HG02973 (cell line): ENCODE results near the gene RGS17.

Experiments used
- ATAC-seq: cut with Tn5 transposase; IDR thresholded peaks from one replicate; pipeline ENCODE4 v1.9.1; 2021; ENCODE audit warnings: moderate library complexity; ENCODE audit not compliant: unreplicated experiment

Gene RGS17

GRCh38 chr6:152957796-152958195 is 173.3 kb downstream of the RGS17 start:
- no peak for ATAC-seq
